LHCN-M2 (cell line): ENCODE data around the gene CMTM3. TPM values are rescaled to one million over a fixed set of nuclear protein-coding genes. Genes with fewer than 3 reads are reported as not detected.
A peak's percentile ranks its signal among the peaks of the same experiment; 100 is the strongest.

ENCODE experiments used
- DNase-seq: peaks from one replicate; pipeline ENCODE4 v3.0.0-alpha.2; 2012; ENCODE audit warnings: low read depth
- total RNA-seq: library from RNA; depleted of rRNA; stranded (reverse); fragments of >200 nt; gene quantifications from 2 replicates; pipeline ENCODE4 v1.2.3, GENCODE V29; 2014; rRNA removed

The CMTM3 gene
- total RNA-seq, 1 experiment from 2014 or later = 30.2 TPM

DNA sequence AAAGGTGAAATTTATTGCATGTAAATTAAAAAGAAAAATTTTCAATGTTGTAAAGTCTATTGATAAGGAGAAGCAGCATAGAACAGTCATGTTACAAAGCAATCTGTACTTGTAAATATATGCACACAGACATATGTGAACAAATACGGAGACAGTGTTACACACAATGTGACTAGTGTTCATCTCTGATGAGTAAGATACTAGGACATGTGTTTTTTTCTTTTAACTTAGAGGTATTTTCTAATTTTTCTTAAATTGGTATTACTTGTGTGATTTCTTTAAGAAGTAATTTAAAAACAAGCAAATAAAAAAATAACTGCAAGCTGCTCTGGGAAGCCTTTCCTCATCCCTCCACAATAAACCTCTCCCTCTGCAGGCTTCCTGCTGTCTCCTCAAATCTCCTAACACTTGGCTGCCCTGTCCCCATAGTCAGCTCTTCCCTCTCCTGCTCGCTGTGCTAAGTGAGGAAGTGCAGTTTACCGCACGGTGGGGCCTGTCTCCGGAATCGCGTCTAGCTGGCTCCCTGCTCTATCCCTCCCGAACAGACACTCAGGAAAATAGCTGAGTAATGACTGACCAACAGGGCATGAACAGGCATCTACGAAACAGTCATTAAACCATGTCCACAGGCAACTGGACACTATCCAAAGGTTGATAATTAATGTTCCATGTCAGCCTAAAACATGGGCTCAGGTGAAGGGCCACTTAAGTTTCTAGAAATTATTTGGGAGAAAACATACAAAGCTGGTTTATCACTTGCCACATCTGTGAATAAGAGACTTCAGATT lies 56.1 kb downstream of the CMTM3 start:
- DNase-seq = peak; percentile 90

- DNase-seq = no peak
Observed at GRCh38 chr16:66661210-66661560, 56.7 kb downstream of the CMTM3 start.

DNA sequence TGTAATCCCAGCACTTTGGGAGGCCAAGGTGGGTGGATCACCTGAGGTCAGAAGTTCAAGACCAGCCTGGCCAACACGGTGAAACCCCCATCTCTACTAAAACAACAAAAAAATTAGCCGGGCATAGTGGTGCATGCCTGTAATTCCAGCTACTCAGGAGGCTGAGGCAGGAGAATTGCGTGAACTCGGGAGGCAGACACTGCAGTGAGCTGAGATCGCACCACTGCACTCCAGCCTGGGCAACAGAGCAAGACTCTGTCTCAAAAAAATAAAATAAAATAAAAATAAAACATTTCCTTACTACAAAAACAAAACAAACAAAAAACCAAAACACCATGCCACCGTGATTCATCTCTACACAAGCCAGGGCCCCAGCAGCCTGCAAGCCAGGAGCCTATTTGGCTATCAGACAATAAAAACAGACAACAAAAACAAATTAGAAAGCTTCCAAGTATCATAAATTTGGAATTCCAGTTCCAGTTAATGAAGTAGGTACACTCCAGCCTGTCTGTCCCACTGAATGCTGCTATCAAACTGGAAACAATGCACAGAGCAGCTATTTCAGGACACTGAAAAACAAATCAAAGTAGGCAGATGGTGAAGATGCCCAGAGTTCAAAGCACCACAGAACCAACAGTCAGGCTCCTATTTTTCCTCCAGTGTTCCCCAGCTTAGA lies 57.3 kb downstream of the CMTM3 start:
- DNase-seq = peak; percentile 42

DNA sequence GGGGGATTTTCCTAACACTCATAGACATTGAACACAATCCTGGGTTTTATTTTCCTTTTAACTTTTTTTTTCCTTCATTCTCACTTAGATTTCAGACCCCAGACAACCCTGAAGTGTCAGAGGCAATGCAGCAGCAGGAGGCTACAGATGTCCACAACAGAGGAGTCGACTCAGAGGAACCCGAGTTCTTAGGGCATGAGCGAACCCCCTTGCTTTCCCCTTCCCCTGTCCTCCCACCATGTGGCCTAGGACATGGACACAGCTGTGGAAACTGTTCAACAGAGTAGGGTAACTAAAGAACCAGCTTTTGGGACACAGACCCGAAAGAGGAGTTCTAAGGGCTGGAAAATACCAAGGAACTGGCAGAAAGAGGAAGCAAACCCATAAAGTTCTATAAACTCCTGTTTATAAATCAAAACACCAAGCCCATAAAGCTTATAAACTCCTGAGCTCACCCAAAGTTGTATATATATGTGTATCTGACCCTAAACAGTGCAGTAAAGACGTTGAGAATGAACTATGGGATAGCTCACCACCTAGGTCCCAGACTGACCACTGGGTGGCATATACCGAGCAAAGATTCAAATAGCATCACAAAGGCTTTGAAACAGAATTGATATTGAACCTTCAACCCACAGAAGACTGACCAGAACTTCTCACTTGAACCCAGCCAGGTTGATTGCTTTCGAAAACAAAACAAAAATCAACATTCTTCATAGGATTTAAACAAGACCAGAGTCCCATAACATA lies 58.1 kb downstream of the CMTM3 start:
- DNase-seq = peak; percentile 41

Other genes starting within 250 kb of the CMTM3 start
- not detected in 2 replicates for gene CDH5, start 238.0 kb upstream of the CMTM3 start, total RNA-seq
- gene BEAN1, start 177.4 kb upstream of the CMTM3 start, total RNA-seq = 0.19 and 1.4 TPM in 2 replicates
- 38.2 and 40.6 TPM in 2 replicates for gene TK2, start 54.6 kb upstream of the CMTM3 start, total RNA-seq
- gene CKLF, start 52.1 kb upstream of the CMTM3 start, total RNA-seq = 84.8 and 111 TPM in 2 replicates
- gene CMTM1, start 38.3 kb upstream of the CMTM3 start, total RNA-seq = 3.7 and 4.3 TPM in 2 replicates
- gene CMTM2, start 25.2 kb upstream of the CMTM3 start, total RNA-seq = not detected in 2 replicates
- gene CMTM4, start 92.0 kb downstream of the CMTM3 start, total RNA-seq = 11.9 and 16.4 TPM in 2 replicates
- gene DYNC1LI2, start 146.9 kb downstream of the CMTM3 start, total RNA-seq = 110 and 117 TPM in 2 replicates
- gene TERB1, start 196.9 kb downstream of the CMTM3 start, total RNA-seq = not detected in 2 replicates
- 77.2 and 85.9 TPM in 2 replicates for gene NAE1, start 226.3 kb downstream of the CMTM3 start, total RNA-seq
- gene CA7, start 239.7 kb downstream of the CMTM3 start, total RNA-seq = not detected in 2 replicates